ENCODE measurements around the gene CFAP92.

- no peak for TF ChIP-seq CTCF (IDR thresholded peaks at IDR 0.05)
- no peak for TF ChIP-seq POLR2A (IDR thresholded peaks at IDR 0.05)
Measured at GRCh38 chr3:128861491-128861890, 132.4 kb downstream of the CFAP92 start.

Data from heart left ventricle (tissue), 13 donors.